ENCODE data around the gene CD164L2. TPM values are rescaled to one million over a fixed set of nuclear protein-coding genes. Genes with fewer than 3 reads are reported as not detected.

CD164L2 gene
- total RNA-seq, 1 donor from 2014 or later, result not detected

DNA sequence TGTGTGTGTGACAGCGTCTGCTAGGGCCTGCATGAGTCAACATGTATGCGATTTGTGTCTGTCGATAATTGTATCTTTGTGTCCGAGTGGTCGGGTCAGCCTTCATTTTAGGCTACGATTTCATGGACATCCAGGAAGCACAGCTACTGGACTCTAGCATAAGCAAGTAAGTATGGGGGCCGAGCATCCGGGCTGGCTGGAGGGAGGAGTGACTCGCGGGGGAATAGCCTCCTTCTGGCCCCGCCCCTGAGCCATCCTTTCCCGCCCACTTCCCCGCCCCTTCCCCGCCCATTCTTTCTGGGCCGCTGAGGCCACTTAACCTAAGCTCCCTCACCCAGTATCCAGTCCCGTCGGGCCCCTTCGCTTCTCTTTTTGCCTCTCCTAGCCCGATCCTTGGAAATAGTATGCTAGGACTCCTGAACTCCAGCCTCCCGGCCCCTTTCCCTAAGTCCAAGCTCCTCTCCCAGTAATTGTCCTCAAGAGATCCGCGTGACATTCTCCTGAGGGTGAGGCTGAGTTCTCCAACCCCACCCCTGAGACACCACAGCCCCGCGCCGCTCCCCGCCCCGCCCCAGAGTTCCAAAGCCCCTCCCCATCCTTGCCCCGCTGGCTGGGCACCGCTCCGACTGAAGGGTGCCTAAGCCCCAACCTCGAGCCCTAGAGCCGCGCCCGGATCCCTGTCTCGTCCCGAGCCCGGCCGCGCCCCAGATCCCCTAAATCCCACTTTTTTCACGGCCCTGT is 17.6 kb downstream of the CD164L2 start:
- DNase-seq (ENCODE audit: low read depth in 2 of 2), result peak; percentile 47 to 86

GRCh38 chr1:27364696-27365371 is 18.3 kb downstream of the CD164L2 start:
- DNase-seq (ENCODE audit: low read depth in 2 of 2), result no peak

GRCh38 chr1:27363766-27364695 is 19.1 kb downstream of the CD164L2 start:
- DNase-seq (ENCODE audit: low read depth in 2 of 2), result no peak

- no peak for DNase-seq (ENCODE audit: low read depth in 2 of 2)
These were observed 21.6 kb downstream of the CD164L2 start for GRCh38 chr1:27361553-27361952.

- no peak for DNase-seq (ENCODE audit: low read depth in 2 of 2)
These were observed 22.1 kb downstream of the CD164L2 start for GRCh38 chr1:27361044-27361402.

DNA sequence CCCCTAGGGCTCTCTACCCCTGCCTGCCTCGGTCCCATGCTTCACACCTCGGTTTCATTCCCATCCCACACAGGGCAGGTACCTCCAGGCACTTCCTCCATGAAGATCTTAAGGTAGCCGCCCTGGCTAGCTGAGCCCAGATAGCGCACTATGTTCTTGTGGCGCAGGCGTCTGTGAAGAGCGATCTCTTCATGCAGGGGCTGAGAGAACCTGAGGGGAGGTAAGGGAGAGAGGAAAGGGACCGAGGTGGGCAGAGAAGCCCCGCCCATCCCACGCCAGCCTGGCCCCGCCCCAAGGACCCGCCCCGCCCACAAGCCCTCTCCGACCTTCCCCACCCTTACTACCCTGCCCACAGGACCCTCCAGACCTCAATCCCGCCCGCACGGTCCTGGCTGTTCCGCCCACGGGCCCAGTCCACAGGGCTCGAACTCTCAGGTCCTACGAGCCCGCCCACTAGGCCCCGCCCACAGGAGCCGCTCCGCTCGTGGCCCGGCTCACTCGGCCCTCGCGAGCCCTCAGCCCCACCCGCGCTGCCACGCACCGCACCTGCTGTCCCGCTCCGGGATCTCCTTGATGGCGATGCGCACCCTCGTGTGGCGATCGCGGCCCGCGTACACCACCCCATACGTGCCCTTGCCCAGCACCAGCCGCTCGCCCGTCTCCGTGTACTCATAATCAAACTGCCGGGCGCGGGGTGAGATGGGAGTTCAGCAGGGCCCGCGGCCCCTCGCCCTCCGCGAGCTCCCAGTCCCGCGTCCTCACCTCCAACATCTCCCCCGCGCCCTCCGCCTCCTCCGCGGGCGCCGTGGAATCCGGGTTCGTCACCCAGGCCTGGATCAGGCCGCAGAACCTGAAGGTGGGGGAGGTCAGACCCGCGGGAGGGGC is 22.7 kb downstream of the CD164L2 start:
- peak in 1 of 2 donors; percentile 19 for DNase-seq (ENCODE audit: low read depth in 2 of 2)

- DNase-seq (ENCODE audit: low read depth in 2 of 2), result no peak
These were observed 23.3 kb downstream of the CD164L2 start for GRCh38 chr1:27359822-27360158.

DNA sequence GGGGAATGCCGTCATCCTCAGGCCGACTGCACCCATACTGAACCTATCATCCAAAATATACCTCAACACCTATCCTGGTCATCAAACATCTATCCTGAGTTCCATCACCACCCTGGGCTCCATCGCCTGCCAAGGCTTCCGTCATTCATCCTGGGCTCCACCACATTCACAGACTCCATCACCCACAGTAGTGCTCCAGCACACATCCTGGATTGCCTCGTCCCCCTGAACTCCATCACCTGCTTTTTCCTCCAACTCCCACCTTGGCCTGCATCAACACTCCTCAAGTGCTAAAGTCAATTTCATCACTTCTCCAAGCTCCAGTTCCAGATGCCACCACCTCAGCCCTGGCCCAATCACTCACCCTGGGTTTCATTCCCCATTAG is 24.2 kb downstream of the CD164L2 start:
- no peak for DNase-seq (ENCODE audit: low read depth in 2 of 2)

GRCh38 chr1:27358038-27358927 is 24.9 kb downstream of the CD164L2 start:
- DNase-seq (ENCODE audit: low read depth in 2 of 2), result no peak

DNA sequence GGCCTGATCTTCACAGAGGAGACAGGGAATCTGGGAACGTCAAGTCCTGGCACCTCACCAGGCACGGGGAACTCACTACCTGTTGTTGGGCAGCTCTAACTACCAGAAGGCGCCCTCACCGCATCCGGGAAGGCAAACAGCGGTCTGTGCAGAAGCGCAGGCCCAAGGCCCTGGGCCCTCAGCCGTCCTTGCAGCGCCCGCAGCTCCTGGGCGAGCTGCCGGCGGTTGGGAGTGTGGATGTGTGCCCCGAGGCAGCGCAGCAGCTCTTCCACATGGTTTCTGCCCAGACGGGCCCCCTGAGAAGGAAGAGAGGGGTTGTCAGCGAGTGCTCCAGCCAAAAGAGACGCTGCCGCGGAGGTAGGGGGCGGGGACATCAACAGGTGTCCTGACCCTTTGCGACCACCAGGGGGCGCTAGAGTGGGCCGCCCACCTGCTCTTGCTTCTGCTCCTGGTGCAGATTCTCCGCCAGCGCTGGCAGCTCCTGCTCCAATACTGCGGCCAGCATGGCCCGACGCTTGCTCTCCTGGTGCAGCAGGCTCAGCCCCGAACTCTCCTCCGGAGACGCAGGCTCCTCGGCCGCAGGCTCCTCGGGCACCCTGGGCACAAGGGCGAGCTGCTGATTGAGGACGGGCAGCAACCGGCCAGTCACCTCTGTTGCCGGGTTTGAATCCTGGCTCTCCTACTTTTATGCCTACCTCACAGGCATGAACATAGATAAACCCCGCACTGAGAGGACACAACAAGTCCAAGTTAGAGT is 25.7 kb downstream of the CD164L2 start:
- DNase-seq (ENCODE audit: low read depth in 2 of 2), result peak; percentile 28 to 60

DNA sequence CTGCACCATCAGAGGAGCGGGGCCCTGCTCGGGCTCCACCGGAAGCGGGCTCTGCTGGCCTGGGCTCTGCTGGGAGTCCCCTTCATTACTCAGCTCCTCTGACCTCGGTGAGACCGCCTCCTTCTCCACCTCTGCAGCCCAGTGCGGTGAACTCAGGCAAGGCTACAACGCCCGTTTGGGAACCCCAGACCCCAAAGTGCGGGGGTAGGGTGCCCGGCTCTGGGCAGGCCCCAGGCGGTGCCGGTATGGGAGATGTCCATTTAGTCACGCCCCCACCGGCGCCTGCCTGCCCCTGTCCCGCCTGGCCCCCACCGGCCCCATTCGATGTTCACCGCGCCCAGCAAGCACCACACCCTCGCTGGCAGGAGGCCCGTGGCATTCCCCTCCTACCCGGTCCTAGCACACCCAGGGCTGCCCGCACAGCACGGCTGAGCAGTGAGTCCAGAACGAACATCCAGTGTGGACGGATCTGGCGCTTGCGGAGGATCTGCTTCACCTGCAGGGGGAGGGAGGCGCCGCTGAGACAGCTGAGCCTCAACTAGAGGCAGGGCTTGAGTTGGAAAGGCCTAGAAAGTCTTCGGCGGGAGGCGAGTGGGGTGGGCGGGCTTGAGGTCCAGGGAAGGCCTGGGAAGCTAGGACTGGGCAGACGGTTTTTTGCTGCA is 26.4 kb downstream of the CD164L2 start:
- DNase-seq (ENCODE audit: low read depth in 2 of 2), result no peak

DNA sequence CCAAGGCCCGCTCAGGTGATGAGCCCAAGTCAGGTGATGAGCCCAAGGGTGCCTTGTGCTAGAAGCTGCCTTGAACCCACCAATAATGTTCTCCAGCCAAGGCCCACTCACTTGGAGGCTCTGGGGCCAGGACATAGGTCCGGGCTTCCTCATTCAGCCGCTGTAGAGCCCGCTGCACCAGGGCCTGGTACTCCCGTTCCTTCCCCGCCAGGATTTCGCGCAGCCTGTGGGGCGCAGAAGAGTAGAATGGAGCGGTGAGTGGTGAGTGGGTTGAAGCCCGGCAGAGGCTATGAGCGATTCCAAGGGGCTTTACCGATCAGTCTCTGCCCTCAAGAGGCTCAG is 26.9 kb downstream of the CD164L2 start:
- DNase-seq (ENCODE audit: low read depth in 2 of 2), result no peak

DNA sequence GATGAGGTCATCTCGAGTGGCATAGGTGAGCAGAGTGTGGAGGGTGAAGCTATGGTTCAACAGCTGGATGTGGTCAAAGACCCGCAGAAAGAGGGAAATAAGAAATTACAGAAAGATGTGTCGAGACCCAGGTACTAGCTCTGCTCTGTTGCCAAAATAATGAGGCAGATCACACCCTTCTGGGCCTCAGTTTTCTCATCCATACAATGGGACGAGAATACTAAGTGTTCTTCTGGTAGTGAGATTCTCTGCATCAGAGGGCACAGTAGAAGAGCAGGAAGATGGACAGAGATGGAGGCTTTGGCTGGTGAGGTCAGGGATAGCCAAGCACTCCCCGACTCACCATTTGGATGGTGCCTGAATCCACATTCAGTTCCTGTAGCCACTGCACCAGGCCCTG is 27.4 kb downstream of the CD164L2 start:
- DNase-seq (ENCODE audit: low read depth in 2 of 2), result no peak

- DNase-seq (ENCODE audit: low read depth in 2 of 2), result no peak
These were observed 29.5 kb downstream of the CD164L2 start for GRCh38 chr1:27353629-27354028.

- DNase-seq (ENCODE audit: low read depth in 2 of 2), result no peak
These were observed 30.0 kb downstream of the CD164L2 start for GRCh38 chr1:27353166-27353565.

DNA sequence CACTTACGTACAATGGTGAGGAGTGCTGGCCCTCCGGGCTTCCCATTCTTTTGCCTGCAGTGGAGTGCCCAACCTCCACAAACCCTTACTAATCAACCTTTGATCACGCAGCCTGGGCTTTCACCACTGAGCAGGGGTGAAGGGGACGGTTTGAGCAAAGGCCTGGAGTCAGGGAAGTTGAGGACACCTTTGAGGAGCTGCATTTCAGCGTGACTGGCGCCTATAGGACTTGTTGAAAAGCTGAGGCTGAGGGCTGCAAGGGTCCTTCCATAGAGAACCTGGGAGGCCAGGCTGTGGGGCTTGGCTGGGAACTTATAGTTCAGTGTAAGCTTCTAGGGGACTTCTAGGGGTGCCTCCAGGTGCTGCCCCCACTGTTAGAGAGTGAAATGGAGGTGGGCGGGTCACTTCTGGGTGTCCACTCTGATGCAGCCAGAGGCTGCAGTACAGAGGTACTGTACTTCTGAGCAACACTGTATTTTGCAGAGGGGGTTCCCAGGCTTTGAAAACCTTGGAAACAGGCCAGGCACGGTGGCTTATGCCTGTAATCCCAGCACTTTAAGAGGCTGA is 31.5 kb downstream of the CD164L2 start:
- DNase-seq (ENCODE audit: low read depth in 2 of 2), result no peak

- DNase-seq (ENCODE audit: low read depth in 2 of 2), result peak in 1 of 2 donors; percentile 16
These were observed 32.2 kb downstream of the CD164L2 start for GRCh38 chr1:27350663-27351540.

Measured in dermis microvascular lymphatic vessel endothelial cell (primary cell).